ENCODE results near the gene PWWP2B. TPM values are rescaled to one million over a fixed set of nuclear protein-coding genes. Genes with fewer than 3 reads are reported as not detected.

PWWP2B gene
- total and polyA plus RNA-seq, 2 experiments from 2014 or later, result 2.3 to 12.8 TPM

GRCh38 chr10:132355754-132356153 lies 41.2 kb upstream of the PWWP2B start:
- Histone ChIP-seq H3K4me3 (no peak overlapping the region), H3K4me1 (ENCODE audit: insufficient read depth) (no peaks in the 10 kb centered on the region), H3K36me3 (ENCODE audit: insufficient read depth) (no peaks in the 10 kb centered on the region), H3K79me2 (replicated peaks; ENCODE audit: insufficient read depth) (no peaks in the 10 kb centered on the region), H4K20me1 (replicated peaks; ENCODE audit: insufficient read depth) (no peaks in the 10 kb centered on the region), H3K4me2 (no peak overlapping the region), H2AFZ (no peak overlapping the region), H3K27me3 (ENCODE audit: insufficient read depth) (no peaks in the 10 kb centered on the region), H3K9me2 (ENCODE audit: insufficient read depth) (no peaks in the 10 kb centered on the region), H3F3A (replicated peaks; ENCODE audit: low read depth) (no peaks in the 10 kb centered on the region), H3K27ac (ENCODE audit: low read depth) (no peak overlapping the region)
- Mint-ChIP-seq H3K27ac (no peak overlapping the region), H3K9me3 (no peaks in the 10 kb centered on the region; the same call in 2 of the 3 replicates), H3K27me3 (ENCODE audit: insufficient read depth, low read depth, poor library complexity) (peaks cover 12% of the 10 kb centered on the region), H3K4me3 (no peak overlapping the region), H3K36me3 (ENCODE audit: low read depth) (peaks cover 3% of the 10 kb centered on the region; the same call in 1 of the 3 replicates), H3K4me1 (peaks cover 8% of the 10 kb centered on the region)
- DNase-seq (ENCODE audit: low spot score) (no peak), ATAC-seq (no peak)
- TF ChIP-seq POLR2AphosphoS5 (IDR thresholded peaks at IDR 0.05; ENCODE audit: low read depth) (no peak), NANOG (IDR thresholded peaks at IDR 0.05; ENCODE audit: borderline replicate concordance) (no peak), STAT1 (IDR thresholded peaks at IDR 0.05; ENCODE audit: unreplicated experiment) (no peak), EZH2phosphoT487 (IDR thresholded peaks at IDR 0.05; ENCODE audit: unreplicated experiment) (no peak), JUNB (IDR thresholded peaks at IDR 0.05; ENCODE audit: unreplicated experiment) (no peak), ZNF114 (CRISPR knock-in tag; IDR thresholded peaks at IDR 0.05) (no peak), ZNF331 (CRISPR knock-in tag; IDR thresholded peaks at IDR 0.05; ENCODE audit: low read depth) (no peak), REST (IDR thresholded peaks at IDR 0.05; ENCODE audit: unreplicated experiment) (no peak)
- TF ChIP-seq, protein P1, sequence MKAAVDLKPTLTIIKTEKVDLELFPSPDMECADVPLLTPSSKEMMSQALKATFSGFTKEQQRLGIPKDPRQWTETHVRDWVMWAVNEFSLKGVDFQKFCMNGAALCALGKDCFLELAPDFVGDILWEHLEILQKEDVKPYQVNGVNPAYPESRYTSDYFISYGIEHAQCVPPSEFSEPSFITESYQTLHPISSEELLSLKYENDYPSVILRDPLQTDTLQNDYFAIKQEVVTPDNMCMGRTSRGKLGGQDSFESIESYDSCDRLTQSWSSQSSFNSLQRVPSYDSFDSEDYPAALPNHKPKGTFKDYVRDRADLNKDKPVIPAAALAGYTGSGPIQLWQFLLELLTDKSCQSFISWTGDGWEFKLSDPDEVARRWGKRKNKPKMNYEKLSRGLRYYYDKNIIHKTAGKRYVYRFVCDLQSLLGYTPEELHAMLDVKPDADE (IDR thresholded peaks at IDR 0.05), result no peak
- TF ChIP-seq, protein P2, sequence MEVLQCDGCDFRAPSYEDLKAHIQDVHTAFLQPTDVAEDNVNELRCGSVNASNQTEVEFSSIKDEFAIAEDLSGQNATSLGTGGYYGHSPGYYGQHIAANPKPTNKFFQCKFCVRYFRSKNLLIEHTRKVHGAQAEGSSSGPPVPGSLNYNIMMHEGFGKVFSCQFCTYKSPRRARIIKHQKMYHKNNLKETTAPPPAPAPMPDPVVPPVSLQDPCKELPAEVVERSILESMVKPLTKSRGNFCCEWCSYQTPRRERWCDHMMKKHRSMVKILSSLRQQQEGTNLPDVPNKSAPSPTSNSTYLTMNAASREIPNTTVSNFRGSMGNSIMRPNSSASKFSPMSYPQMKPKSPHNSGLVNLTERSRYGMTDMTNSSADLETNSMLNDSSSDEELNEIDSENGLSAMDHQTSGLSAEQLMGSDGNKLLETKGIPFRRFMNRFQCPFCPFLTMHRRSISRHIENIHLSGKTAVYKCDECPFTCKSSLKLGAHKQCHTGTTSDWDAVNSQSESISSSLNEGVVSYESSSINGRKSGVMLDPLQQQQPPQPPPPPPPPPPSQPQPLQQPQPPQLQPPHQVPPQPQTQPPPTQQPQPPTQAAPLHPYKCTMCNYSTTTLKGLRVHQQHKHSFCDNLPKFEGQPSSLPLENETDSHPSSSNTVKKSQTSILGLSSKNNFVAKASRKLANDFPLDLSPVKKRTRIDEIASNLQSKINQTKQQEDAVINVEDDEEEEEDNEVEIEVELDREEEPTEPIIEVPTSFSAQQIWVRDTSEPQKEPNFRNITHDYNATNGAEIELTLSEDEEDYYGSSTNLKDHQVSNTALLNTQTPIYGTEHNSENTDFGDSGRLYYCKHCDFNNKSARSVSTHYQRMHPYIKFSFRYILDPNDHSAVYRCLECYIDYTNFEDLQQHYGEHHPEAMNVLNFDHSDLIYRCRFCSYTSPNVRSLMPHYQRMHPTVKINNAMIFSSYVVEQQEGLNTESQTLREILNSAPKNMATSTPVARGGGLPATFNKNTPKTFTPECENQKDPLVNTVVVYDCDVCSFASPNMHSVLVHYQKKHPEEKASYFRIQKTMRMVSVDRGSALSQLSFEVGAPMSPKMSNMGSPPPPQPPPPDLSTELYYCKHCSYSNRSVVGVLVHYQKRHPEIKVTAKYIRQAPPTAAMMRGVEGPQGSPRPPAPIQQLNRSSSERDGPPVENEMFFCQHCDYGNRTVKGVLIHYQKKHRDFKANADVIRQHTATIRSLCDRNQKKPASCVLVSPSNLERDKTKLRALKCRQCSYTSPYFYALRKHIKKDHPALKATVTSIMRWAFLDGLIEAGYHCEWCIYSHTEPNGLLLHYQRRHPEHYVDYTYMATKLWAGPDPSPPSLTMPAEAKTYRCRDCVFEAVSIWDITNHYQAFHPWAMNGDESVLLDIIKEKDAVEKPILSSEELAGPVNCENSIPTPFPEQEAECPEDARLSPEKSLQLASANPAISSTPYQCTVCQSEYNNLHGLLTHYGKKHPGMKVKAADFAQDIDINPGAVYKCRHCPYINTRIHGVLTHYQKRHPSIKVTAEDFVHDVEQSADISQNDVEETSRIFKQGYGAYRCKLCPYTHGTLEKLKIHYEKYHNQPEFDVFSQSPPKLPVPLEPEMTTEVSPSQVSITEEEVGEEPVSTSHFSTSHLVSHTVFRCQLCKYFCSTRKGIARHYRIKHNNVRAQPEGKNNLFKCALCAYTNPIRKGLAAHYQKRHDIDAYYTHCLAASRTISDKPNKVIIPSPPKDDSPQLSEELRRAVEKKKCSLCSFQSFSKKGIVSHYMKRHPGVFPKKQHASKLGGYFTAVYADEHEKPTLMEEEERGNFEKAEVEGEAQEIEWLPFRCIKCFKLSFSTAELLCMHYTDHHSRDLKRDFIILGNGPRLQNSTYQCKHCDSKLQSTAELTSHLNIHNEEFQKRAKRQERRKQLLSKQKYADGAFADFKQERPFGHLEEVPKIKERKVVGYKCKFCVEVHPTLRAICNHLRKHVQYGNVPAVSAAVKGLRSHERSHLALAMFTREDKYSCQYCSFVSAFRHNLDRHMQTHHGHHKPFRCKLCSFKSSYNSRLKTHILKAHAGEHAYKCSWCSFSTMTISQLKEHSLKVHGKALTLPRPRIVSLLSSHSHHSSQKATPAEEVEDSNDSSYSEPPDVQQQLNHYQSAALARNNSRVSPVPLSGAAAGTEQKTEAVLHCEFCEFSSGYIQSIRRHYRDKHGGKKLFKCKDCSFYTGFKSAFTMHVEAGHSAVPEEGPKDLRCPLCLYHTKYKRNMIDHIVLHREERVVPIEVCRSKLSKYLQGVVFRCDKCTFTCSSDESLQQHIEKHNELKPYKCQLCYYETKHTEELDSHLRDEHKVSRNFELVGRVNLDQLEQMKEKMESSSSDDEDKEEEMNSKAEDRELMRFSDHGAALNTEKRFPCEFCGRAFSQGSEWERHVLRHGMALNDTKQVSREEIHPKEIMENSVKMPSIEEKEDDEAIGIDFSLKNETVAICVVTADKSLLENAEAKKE (CRISPR knock-in tag; IDR thresholded peaks at IDR 0.05), result no peak
- TF ChIP-seq, protein P3, sequence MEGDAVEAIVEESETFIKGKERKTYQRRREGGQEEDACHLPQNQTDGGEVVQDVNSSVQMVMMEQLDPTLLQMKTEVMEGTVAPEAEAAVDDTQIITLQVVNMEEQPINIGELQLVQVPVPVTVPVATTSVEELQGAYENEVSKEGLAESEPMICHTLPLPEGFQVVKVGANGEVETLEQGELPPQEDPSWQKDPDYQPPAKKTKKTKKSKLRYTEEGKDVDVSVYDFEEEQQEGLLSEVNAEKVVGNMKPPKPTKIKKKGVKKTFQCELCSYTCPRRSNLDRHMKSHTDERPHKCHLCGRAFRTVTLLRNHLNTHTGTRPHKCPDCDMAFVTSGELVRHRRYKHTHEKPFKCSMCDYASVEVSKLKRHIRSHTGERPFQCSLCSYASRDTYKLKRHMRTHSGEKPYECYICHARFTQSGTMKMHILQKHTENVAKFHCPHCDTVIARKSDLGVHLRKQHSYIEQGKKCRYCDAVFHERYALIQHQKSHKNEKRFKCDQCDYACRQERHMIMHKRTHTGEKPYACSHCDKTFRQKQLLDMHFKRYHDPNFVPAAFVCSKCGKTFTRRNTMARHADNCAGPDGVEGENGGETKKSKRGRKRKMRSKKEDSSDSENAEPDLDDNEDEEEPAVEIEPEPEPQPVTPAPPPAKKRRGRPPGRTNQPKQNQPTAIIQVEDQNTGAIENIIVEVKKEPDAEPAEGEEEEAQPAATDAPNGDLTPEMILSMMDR (conservative IDR thresholded peaks at IDR 0.05; ENCODE audit: low read depth in 2 of 2), result no peak
